Nephron (organoid): ENCODE data around the gene GJB5.

Source experiments
- H3K27ac Mint-ChIP-seq, 3 experiments: 2 replicates each; pipeline ENCODE4 v1.8.0; 2020; ENCODE audit warnings: mixed read lengths in 3 of 3, mild to moderate bottlenecking in 2 of 3, moderate library complexity in 1 of 3
- H3K27me3 Mint-ChIP-seq: 2 replicates; pipeline ENCODE4 v1.8.0; 2021; ENCODE audit warnings: low read depth, mild to moderate bottlenecking, moderate library complexity, mixed read lengths
- H3K36me3 Mint-ChIP-seq: 2 replicates; pipeline ENCODE4 v1.8.0; 2020; ENCODE audit warnings: low read depth, mixed read lengths
- H3K4me1 Mint-ChIP-seq: 2 replicates; pipeline ENCODE4 v1.8.0; 2020; ENCODE audit warnings: mixed read lengths
- H3K4me3 Mint-ChIP-seq, 3 experiments: 2 replicates each; pipeline ENCODE4 v1.8.0; 2020; ENCODE audit warnings: mild to moderate bottlenecking in 3 of 3, mixed read lengths in 3 of 3, moderate library complexity in 2 of 3
- H3K9me3 Mint-ChIP-seq: 2 replicates; pipeline ENCODE4 v1.8.0; 2020; ENCODE audit warnings: mixed read lengths
- CTCF ChIP-seq, 3 experiments: fragments of 200-600 bp; sonication (generic); IDR thresholded peaks; one replicate each; pipeline ENCODE4 v1.5.0; 2021; ENCODE audit warnings: antibody characterized with exemption in 3 of 3; ENCODE audit not compliant: unreplicated experiment in 3 of 3

The GJB5 gene

GRCh38 chr1:34740161-34740868 is 14.5 kb upstream of the GJB5 start:
- Mint-ChIP-seq H3K9me3 (no peaks in the 10 kb centered on the region), H3K27me3 (peaks cover 23% of the 10 kb centered on the region), H3K36me3 (no peaks in the 10 kb centered on the region), H3K4me1 (peaks cover 5% of the 10 kb centered on the region), H3K27ac (no peak overlapping the region), H3K4me3 (no peak overlapping the region)
- TF ChIP-seq CTCF (IDR thresholded peaks at IDR 0.05; ENCODE audit: unreplicated experiment in 3 of 3), result no peak

GRCh38 chr1:34742667-34743270 is 12.1 kb upstream of the GJB5 start:
- peak; percentile 90 to 99 (median 96) for TF ChIP-seq CTCF (IDR thresholded peaks at IDR 0.05; ENCODE audit: unreplicated experiment in 3 of 3)
- no peaks in the 10 kb centered on the region for H3K9me3 Mint-ChIP-seq
- H3K4me3 Mint-ChIP-seq, result no peak overlapping the region
- H3K27ac Mint-ChIP-seq, result no peak overlapping the region
- peaks cover 5% of the 10 kb centered on the region for H3K4me1 Mint-ChIP-seq
- H3K27me3 Mint-ChIP-seq, result peaks cover 33% of the 10 kb centered on the region
- no peaks in the 10 kb centered on the region for H3K36me3 Mint-ChIP-seq

- no peaks in the 10 kb centered on the region for H3K36me3 Mint-ChIP-seq
These were observed 11.1 kb upstream of the GJB5 start for GRCh38 chr1:34743775-34744174.

GRCh38 chr1:34744851-34745250 is 10.0 kb upstream of the GJB5 start:
- H3K36me3 Mint-ChIP-seq, result no peaks in the 10 kb centered on the region
- no peak for TF ChIP-seq CTCF (IDR thresholded peaks at IDR 0.05; ENCODE audit: unreplicated experiment in 3 of 3)
- peaks cover 32% of the 10 kb centered on the region for H3K27me3 Mint-ChIP-seq
- no peak overlapping the region for H3K4me3 Mint-ChIP-seq
- no peak overlapping the region for H3K27ac Mint-ChIP-seq
- H3K9me3 Mint-ChIP-seq, result no peaks in the 10 kb centered on the region
- H3K4me1 Mint-ChIP-seq, result peaks cover 5% of the 10 kb centered on the region

More at GRCh38 chr1:34743775-34744174, 11.1 kb upstream of the GJB5 start:
- peaks cover 5% of the 10 kb centered on the region for H3K4me1 Mint-ChIP-seq
- H3K27me3 Mint-ChIP-seq, result peaks cover 34% of the 10 kb centered on the region
- no peaks in the 10 kb centered on the region for H3K9me3 Mint-ChIP-seq
- no peak overlapping the region for H3K27ac Mint-ChIP-seq
- H3K4me3 Mint-ChIP-seq, result no peak overlapping the region
- no peak for TF ChIP-seq CTCF (IDR thresholded peaks at IDR 0.05; ENCODE audit: unreplicated experiment in 3 of 3)

GRCh38 chr1:34745666-34746065 is 9.2 kb upstream of the GJB5 start:
- peaks cover 5% of the 10 kb centered on the region for H3K4me1 Mint-ChIP-seq
- no peak overlapping the region for H3K27ac Mint-ChIP-seq
- no peaks in the 10 kb centered on the region for H3K36me3 Mint-ChIP-seq
- H3K9me3 Mint-ChIP-seq, result no peaks in the 10 kb centered on the region
- no peak for TF ChIP-seq CTCF (IDR thresholded peaks at IDR 0.05; ENCODE audit: unreplicated experiment in 3 of 3)
- peaks cover 26% of the 10 kb centered on the region for H3K27me3 Mint-ChIP-seq
- no peak overlapping the region for H3K4me3 Mint-ChIP-seq

- H3K9me3 Mint-ChIP-seq, result no peaks in the 10 kb centered on the region
- no peak overlapping the region for H3K27ac Mint-ChIP-seq
- H3K4me1 Mint-ChIP-seq, result peaks cover 3% of the 10 kb centered on the region
- no peak for TF ChIP-seq CTCF (IDR thresholded peaks at IDR 0.05; ENCODE audit: unreplicated experiment in 3 of 3)
- H3K4me3 Mint-ChIP-seq, result no peak overlapping the region
- H3K36me3 Mint-ChIP-seq, result no peaks in the 10 kb centered on the region
- peaks cover 26% of the 10 kb centered on the region for H3K27me3 Mint-ChIP-seq
These were observed 8.7 kb upstream of the GJB5 start for GRCh38 chr1:34746101-34746500.
